Activated naive CD8-positive, alpha-beta T cell treated with anti-CD3 and anti-CD28 coated beads for 36 hours (primary cell): ENCODE data around the gene ATP13A1. TPM values are rescaled to one million over a fixed set of nuclear protein-coding genes. Genes with fewer than 3 reads are reported as not detected.

Experiments
- DNase-seq: peaks from one replicate; pipeline ENCODE4 v3.0.0; 2021
- H3K27ac Mint-ChIP-seq: one replicate; pipeline ENCODE4 v1.8.0; 2022; ENCODE audit warnings: mild to moderate bottlenecking, moderate library complexity, mixed read lengths
- H3K27me3 Mint-ChIP-seq: one replicate; pipeline ENCODE4 v1.8.0; 2022; ENCODE audit warnings: mild to moderate bottlenecking, mixed read lengths
- H3K36me3 Mint-ChIP-seq: one replicate; pipeline ENCODE4 v1.8.0; 2021; ENCODE audit warnings: mild to moderate bottlenecking, mixed read lengths
- H3K4me1 Mint-ChIP-seq: one replicate; pipeline ENCODE4 v1.8.0; 2021; ENCODE audit warnings: mixed read lengths
- H3K4me3 Mint-ChIP-seq: one replicate; pipeline ENCODE4 v1.8.0; 2022; ENCODE audit warnings: mild to moderate bottlenecking, moderate library complexity, mixed read lengths
- H3K9me3 Mint-ChIP-seq: one replicate; pipeline ENCODE4 v1.8.0; 2022; ENCODE audit warnings: mixed read lengths
- total RNA-seq, 2 experiments: library from RNA; stranded (reverse); gene quantifications; one replicate each; pipeline ENCODE4 v1.2.3, GENCODE V29; 2021

ATP13A1 gene
- total RNA-seq, 2 experiments from 2014 or later: 72.6 to 76.4 TPM

- DNase-seq: peak; percentile 60
- peak overlapping the region; percentile 98 for H3K27ac Mint-ChIP-seq
- peaks cover 20% of the 10 kb centered on the region for H3K4me1 Mint-ChIP-seq
- peaks cover 17% of the 10 kb centered on the region for H3K36me3 Mint-ChIP-seq
- no peaks in the 10 kb centered on the region for H3K27me3 Mint-ChIP-seq
- H3K4me3 Mint-ChIP-seq: peak overlapping the region; percentile 99
- H3K9me3 Mint-ChIP-seq: no peaks in the 10 kb centered on the region
Measured at GRCh38 chr19:19642506-19643157, 20.8 kb downstream of the ATP13A1 start.

GRCh38 chr19:19637523-19638251 lies 25.8 kb downstream of the ATP13A1 start:
- Mint-ChIP-seq H3K36me3 (peaks cover 40% of the 10 kb centered on the region), H3K4me1 (peaks cover 20% of the 10 kb centered on the region), H3K4me3 (no peak overlapping the region), H3K27me3 (no peaks in the 10 kb centered on the region), H3K27ac (no peak overlapping the region), H3K9me3 (no peaks in the 10 kb centered on the region)
- DNase-seq: peak; percentile 34

- no peak for DNase-seq
- Mint-ChIP-seq H3K27me3 (no peaks in the 10 kb centered on the region), H3K9me3 (no peaks in the 10 kb centered on the region), H3K27ac (no peak overlapping the region), H3K4me3 (no peak overlapping the region), H3K36me3 (peaks cover 37% of the 10 kb centered on the region), H3K4me1 (peaks cover 15% of the 10 kb centered on the region)
Measured at GRCh38 chr19:19637186-19637522, 26.3 kb downstream of the ATP13A1 start.

- Mint-ChIP-seq H3K9me3 (no peaks in the 10 kb centered on the region), H3K27ac (no peak overlapping the region), H3K36me3 (peaks cover 36% of the 10 kb centered on the region), H3K27me3 (no peaks in the 10 kb centered on the region), H3K4me3 (no peak overlapping the region), H3K4me1 (peaks cover 12% of the 10 kb centered on the region)
- no peak for DNase-seq
Measured at GRCh38 chr19:19636573-19637185, 26.8 kb downstream of the ATP13A1 start.

- no peaks in the 10 kb centered on the region for H3K27me3 Mint-ChIP-seq
- H3K9me3 Mint-ChIP-seq: no peaks in the 10 kb centered on the region
- peaks cover 43% of the 10 kb centered on the region for H3K36me3 Mint-ChIP-seq
- H3K4me3 Mint-ChIP-seq: no peak overlapping the region
- H3K27ac Mint-ChIP-seq: no peak overlapping the region
- H3K4me1 Mint-ChIP-seq: peaks cover 12% of the 10 kb centered on the region
- no peak for DNase-seq
Measured at GRCh38 chr19:19635313-19635702, 28.2 kb downstream of the ATP13A1 start.

GRCh38 chr19:19634516-19635312 lies 28.8 kb downstream of the ATP13A1 start:
- H3K27ac Mint-ChIP-seq: peak overlapping the region; percentile 47
- no peaks in the 10 kb centered on the region for H3K27me3 Mint-ChIP-seq
- peaks cover 8% of the 10 kb centered on the region for H3K4me1 Mint-ChIP-seq

GRCh38 chr19:19633711-19634515 lies 29.6 kb downstream of the ATP13A1 start:
- no peak overlapping the region for H3K4me3 Mint-ChIP-seq
- H3K9me3 Mint-ChIP-seq: no peaks in the 10 kb centered on the region
- H3K4me1 Mint-ChIP-seq: peaks cover 9% of the 10 kb centered on the region
- H3K27me3 Mint-ChIP-seq: no peaks in the 10 kb centered on the region
- DNase-seq: no peak
- H3K36me3 Mint-ChIP-seq: peaks cover 43% of the 10 kb centered on the region
- H3K27ac Mint-ChIP-seq: peak overlapping the region; percentile 47

More at GRCh38 chr19:19634516-19635312, 28.8 kb downstream of the ATP13A1 start:
- Mint-ChIP-seq H3K4me3 (no peak overlapping the region), H3K9me3 (no peaks in the 10 kb centered on the region), H3K36me3 (peaks cover 44% of the 10 kb centered on the region)
- DNase-seq: no peak

- Mint-ChIP-seq H3K9me3 (no peaks in the 10 kb centered on the region), H3K27me3 (no peaks in the 10 kb centered on the region), H3K27ac (no peak overlapping the region), H3K4me1 (peaks cover 12% of the 10 kb centered on the region), H3K4me3 (no peak overlapping the region), H3K36me3 (peaks cover 41% of the 10 kb centered on the region)
- no peak for DNase-seq
Measured at GRCh38 chr19:19632661-19633060, 30.8 kb downstream of the ATP13A1 start.

- Mint-ChIP-seq H3K27ac (no peak overlapping the region), H3K27me3 (no peaks in the 10 kb centered on the region)
- no peak for DNase-seq
Measured at GRCh38 chr19:19631346-19631745, 32.1 kb downstream of the ATP13A1 start.

GRCh38 chr19:19630426-19630825 lies 33.0 kb downstream of the ATP13A1 start:
- Mint-ChIP-seq H3K27ac (peak overlapping the region; percentile 42), H3K27me3 (no peaks in the 10 kb centered on the region), H3K9me3 (no peaks in the 10 kb centered on the region), H3K4me3 (no peak overlapping the region), H3K36me3 (peaks cover 38% of the 10 kb centered on the region), H3K4me1 (peaks cover 28% of the 10 kb centered on the region)
- DNase-seq: no peak

More at GRCh38 chr19:19631346-19631745, 32.1 kb downstream of the ATP13A1 start:
- Mint-ChIP-seq H3K4me1 (peaks cover 22% of the 10 kb centered on the region), H3K4me3 (no peak overlapping the region), H3K9me3 (no peaks in the 10 kb centered on the region), H3K36me3 (peaks cover 40% of the 10 kb centered on the region)

- DNase-seq: no peak
- Mint-ChIP-seq H3K4me3 (no peak overlapping the region), H3K36me3 (peaks cover 38% of the 10 kb centered on the region), H3K9me3 (no peaks in the 10 kb centered on the region), H3K4me1 (peaks cover 26% of the 10 kb centered on the region), H3K27ac (no peak overlapping the region), H3K27me3 (no peaks in the 10 kb centered on the region)
Measured at GRCh38 chr19:19630062-19630414, 33.4 kb downstream of the ATP13A1 start.

- Mint-ChIP-seq H3K4me3 (peak overlapping the region; percentile 75), H3K4me1 (peaks cover 23% of the 10 kb centered on the region), H3K27me3 (no peaks in the 10 kb centered on the region), H3K36me3 (peaks cover 34% of the 10 kb centered on the region), H3K27ac (peak overlapping the region; percentile 96), H3K9me3 (no peaks in the 10 kb centered on the region)
- DNase-seq: peak; percentile 73
Measured at GRCh38 chr19:19628501-19629134, 34.9 kb downstream of the ATP13A1 start.

- Mint-ChIP-seq H3K36me3 (peaks cover 28% of the 10 kb centered on the region), H3K9me3 (no peaks in the 10 kb centered on the region), H3K27me3 (no peaks in the 10 kb centered on the region), H3K4me3 (peak within 1 kb of the TSS; percentile 91), H3K4me1 (peaks cover 23% of the 10 kb centered on the region), H3K27ac (peak within 1 kb of the TSS; percentile 97)
- peak; percentile 80 for DNase-seq
Measured at GRCh38 chr19:19627621-19628500, 35.6 kb downstream of the ATP13A1 start, which contains the start of gene LPAR2. TSS of gene LPAR2 (minus strand) at chr19:19628220. CDS start at chr19:19627275, 945 bp downstream.
